Endothelial cell of hepatic sinusoid (primary cell): ENCODE results near the gene THOP1.

Source experiments
- in situ Hi-C: cut with HindIII; loops from 2 replicates; pipeline ENCODE4 v1.10.0; 2017; ENCODE audit warnings: low sequenced_read_pairs

Gene THOP1

GRCh38 chr19:2780284-2780683 lies 5.0 kb upstream of the THOP1 start:
- in situ Hi-C loops: no loop called here

- in situ Hi-C loops: no loop called here
Measured at GRCh38 chr19:2782329-2782935, 2.9 kb upstream of the THOP1 start.

DNA sequence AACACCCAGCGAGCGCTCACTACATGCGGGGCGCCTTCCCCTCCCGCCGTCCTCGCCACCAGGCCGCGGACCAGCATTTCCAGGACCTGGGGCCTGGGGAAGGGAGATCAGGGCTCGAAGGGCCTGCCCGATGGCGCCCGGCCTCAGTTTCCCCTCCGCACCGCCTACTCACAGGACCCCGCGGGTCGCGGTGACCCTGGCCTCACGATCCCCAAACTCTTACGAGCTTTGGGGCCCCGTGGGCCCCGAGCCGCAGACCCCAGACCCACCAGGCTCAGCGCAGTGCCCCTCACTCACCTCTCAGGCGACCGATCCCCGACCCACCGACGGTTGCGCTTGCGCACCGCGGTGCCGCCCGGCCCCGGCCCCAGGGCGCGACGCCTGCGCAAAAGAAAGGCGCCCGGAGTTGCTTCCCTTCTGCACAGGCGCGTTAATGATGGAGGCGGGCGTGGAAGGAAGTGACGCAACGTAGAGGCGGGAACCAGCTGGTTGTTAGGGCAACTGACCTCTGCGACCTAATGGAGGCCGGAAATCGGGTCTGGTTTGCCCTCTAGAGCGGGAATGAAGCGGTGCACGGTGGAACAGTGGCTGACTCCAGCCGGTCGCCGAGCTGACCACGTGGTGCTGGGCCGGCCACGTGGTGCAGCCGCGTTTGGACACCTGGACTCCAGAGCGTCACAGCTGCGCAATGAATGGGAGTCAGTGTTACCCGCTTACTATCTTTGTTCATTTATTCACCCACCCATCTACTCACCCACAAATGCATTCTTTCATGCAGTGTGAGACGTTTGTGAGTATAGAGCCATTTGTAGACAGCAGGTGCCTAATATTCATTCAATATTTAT lies 2.1 kb upstream of the THOP1 start, which contains the start of gene SGTA:
Gene SGTA, minus strand, starts transcription at position 338 of the 845 bp plus-strand sequence. CDS start 14,205 bp downstream, outside the sequence.
- in situ Hi-C loops: no loop called here

GRCh38 chr19:2783781-2784145 lies 1.5 kb upstream of the THOP1 start:
- in situ Hi-C loops: no loop called here

DNA sequence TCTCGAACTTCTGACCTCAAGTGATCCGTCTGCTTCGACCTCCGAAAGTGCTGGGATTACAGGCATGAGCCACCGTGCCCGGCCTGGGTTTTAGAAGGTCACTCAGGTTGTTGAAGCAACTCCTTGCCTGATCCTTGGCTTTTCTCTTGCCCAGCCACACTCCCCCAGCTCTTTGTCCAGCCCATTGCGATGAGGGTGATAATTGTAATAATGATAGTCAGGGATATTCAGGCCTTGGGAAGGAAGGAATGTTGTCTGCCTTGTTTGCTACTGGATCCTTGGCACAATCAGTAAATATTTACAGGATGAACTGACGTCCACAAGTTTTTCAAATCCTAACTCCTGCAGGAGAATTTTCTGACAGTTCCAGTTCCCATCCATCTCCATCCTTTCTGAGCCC lies 1.8 kb downstream of the THOP1 start:
- in situ Hi-C loops: no loop called here

GRCh38 chr19:2788237-2788636 lies 2.9 kb downstream of the THOP1 start:
- in situ Hi-C loops: no loop called here

DNA sequence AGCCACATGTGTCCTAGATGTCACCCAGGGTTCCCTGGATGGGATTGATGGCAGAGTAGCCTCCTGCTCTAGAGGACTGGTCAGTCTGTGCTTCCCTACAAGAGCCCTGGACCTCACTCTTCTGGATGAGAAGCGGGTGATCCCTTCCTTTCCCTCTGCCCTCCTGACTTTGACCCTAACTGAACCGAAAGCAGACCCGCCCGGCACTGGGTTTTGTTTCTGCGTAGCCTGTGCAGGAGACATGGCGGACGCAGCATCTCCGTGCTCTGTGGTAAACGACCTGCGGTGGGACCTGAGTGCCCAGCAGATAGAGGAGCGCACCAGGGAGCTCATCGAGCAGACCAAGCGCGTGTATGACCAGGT lies 4.9 kb downstream of the THOP1 start:
- in situ Hi-C loops: loop anchor here (5.0 kb wide), 1 partner anchor 42 kb away; no protein-coding TSS in a partner anchor

DNA sequence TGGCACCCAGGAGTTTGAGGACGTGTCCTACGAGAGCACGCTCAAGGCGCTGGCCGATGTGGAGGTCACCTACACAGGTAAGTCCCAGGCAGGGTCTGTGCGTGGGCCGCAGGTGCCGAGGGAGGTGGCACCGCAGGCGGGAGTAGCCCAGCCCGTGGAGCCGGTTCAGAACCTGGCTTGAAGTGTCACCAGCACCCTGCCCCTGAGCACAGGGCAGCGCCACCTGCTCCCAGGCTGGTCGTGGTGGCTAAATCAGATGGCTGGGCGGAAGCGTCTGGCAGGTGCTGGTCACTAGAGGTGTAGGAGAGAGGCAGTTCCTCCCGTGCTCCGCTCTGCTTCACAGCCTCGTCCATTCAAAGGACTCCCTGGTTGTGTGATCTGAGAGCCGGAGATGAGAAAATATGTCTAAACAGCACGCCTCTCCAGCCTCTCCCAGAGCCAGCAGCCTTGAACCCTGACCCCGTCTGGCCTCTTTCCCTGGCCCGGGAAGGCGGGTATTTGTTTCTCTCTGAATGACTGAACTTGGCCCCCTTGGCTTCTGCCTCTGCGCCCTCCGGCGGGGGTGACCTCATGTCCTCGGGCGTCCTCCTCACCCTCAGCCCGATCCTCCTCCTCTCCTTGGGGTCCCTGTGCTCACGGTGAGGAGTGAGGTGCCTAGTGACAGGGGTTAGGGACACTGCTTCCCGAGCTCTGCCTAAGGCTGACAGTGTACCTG lies 5.4 kb downstream of the THOP1 start:
- in situ Hi-C loops: loop anchor here (5.0 kb wide), 1 partner anchor 42 kb away; no protein-coding TSS in a partner anchor

- in situ Hi-C loops: loop anchor here (5.0 kb wide), 1 partner anchor 41 kb away; no protein-coding TSS in a partner anchor
Measured at GRCh38 chr19:2791440-2791839, 6.1 kb downstream of the THOP1 start.

GRCh38 chr19:2791876-2792275 lies 6.6 kb downstream of the THOP1 start:
- in situ Hi-C loops: loop anchor here (5.0 kb wide), 1 partner anchor 40 kb away; no protein-coding TSS in a partner anchor

GRCh38 chr19:2792666-2793065 lies 7.4 kb downstream of the THOP1 start:
- in situ Hi-C loops: loop anchor here (5.0 kb wide), 1 partner anchor 40 kb away; no protein-coding TSS in a partner anchor

- in situ Hi-C loops: loop anchor here (5.0 kb wide), 1 partner anchor 39 kb away; no protein-coding TSS in a partner anchor
Measured at GRCh38 chr19:2793126-2793525, 7.8 kb downstream of the THOP1 start.

DNA sequence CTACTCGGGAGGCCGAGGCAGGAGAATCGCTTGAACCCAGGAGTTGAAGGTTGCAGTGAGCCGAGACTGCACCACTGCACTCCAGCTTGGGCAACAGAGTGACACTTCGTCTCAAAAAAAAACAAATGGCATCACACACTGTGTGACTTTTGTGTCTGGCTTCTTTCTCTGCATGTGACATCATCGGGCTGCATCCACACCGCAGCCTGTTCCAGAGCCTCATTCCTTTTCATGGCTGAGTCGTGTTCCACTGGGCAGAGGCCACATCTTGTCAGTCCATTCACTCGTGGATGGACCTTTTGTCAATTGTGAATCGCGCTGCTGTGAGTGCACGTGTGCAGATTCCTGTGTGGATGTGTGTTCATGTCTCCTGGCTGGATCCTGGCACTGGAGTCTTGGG lies 8.3 kb downstream of the THOP1 start:
- in situ Hi-C loops: loop anchor here (5.0 kb wide), 1 partner anchor 39 kb away; no protein-coding TSS in a partner anchor

DNA sequence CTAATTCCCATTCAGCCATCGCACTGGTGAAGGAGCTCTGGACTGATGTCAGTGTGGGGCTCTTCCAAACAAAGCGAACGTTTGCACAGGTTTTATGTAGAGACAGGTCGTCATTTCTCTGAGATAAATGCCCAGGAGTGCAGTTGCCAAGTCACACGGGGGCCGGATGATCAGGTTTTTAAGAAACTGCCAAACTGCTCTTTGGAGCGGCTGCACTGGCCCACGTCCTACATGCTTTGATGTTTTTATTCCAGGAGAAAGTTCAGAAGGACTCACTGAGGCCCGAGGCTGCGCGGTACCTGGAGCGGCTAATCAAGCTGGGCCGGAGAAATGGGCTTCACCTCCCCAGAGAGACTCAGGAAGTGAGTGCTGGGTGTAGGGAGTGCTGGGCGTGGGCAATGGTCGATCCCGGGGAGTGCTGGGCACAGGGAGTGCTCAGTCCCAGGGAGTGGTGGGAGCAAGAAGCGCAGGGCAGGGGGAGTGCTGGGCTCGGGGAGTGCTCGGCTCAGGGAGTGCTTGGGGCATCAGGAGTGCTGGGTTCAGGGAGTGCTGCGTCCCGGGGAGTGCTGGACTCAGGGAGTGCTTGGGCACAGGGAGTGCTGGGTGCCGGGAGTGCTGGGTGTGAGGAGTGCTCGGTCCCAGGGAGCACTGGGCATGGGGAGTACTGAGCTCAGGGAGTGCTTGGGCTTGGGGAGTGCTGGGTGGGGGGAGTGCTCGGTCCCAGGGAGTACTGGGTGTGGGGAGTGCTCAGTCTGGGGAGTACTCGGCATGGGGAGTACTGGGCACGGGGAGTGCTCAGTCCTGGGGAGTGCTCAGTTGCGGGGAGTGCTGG lies 10.7 kb downstream of the THOP1 start:
- in situ Hi-C loops: no loop called here

DNA sequence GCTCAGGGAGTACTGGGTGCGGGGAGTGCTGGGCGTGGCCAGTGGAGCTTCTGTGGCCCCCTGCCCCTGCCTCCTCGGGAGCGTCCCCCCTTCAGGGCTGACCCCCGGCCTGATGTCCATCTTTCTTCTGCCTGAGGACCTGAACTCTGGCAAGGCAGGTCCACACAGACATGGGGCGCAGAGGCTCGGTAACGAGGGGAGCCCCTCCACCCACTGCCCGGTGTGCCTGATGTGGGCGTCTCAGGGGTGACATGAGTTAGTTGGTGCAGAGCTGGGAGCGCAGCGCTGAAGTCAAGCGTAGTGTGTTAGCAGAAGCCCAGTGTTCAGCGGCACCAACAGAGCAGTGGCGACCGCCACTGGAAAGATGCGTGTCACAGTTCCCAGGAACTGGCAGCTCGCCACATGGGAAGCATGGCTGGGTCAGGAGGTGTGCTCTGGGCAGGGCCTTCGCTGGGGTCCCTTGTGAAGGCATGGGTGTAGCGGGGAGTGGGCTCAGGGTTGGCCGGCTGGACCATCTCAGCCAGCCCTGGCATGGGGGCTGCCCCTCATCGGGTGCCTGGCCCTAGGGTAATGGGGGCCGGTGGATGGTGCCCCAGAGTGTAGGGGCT lies 11.5 kb downstream of the THOP1 start:
- in situ Hi-C loops: no loop called here

- in situ Hi-C loops: no loop called here
Measured at GRCh38 chr19:2797280-2797679, 12.0 kb downstream of the THOP1 start.

- in situ Hi-C loops: no loop called here
Measured at GRCh38 chr19:2798158-2798685, 12.9 kb downstream of the THOP1 start.

DNA sequence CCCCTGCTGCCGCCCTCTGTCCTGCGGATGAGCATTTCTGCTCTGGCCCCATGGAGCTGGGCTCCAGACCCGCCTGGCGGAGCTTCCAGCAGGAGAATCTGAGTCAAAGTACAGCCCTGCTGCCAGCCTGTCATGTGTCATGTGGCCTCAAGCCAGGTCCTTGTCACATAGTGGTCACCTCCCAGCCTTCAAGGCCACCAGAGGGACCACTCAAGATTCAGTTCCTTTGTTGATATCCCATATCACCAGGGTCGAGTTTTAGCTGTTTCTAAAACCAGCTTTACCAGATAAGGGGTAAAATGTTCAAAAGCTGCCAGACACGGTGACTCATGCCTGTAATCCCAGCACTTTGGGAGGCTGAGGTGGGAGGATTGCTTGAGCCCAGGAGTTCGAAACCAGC lies 13.4 kb downstream of the THOP1 start:
- in situ Hi-C loops: no loop called here

DNA sequence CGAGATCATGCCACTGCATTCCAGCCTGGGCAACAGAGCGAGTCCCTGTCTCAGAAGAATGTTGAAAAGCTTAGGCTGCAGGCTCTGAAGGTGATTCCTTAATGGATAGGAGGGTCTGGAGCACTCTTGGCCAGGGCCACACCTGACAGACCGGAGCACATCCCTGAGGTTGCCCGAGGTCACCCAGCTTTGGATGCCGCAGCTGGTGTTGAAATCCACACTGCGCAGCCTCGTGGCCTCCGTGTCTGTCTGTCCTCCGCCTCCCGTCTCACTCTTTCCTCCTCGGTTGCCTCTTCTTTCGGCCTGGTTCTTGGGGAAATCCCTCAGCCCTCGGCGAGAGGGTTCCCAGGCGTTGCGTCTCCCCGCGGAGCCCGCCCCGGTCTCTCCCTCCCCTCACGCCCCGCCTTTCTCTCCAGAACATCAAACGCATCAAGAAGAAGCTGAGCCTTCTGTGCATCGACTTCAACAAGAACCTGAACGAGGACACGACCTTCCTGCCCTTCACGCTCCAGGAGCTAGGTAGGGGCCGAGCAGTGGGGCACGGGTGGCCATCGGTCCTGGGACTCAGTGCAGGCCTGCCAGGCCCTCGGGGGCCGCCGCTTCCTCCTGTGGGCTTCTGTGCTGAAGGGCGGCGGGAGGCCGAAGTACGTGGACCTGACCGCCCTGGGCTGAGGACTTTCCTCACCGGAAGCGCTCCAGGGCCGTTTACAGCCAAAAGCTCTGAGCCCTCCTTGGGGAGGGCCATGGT lies 14.1 kb downstream of the THOP1 start:
- in situ Hi-C loops: no loop called here
